BLaER1 treated with 17β-estradiol and CSF1 and Interleukin-3, amounts not matched to agents 10 nM and 100 nM (cell line): ENCODE data around the gene AMFR.

Experiments used
- H3K27ac ChIP-seq, 11 experiments: shearing (Covaris generic); formaldehyde crosslinking; 2 replicates each; pipeline ENCODE4 v1.8.1; 2022
- H3K27me3 ChIP-seq, 11 experiments: shearing (Covaris generic); formaldehyde crosslinking; 2 replicates each; pipeline ENCODE4 v1.8.1; 2022
- H3K36me3 ChIP-seq, 11 experiments: shearing (Covaris generic); formaldehyde crosslinking; 2 replicates each; pipeline ENCODE4 v1.8.1; 2022
- H3K4me1 ChIP-seq, 10 experiments: shearing (Covaris generic); formaldehyde crosslinking; 2 replicates each; pipeline ENCODE4 v1.8.1; 2022
- H3K4me2 ChIP-seq, 11 experiments: shearing (Covaris generic); formaldehyde crosslinking; 2 replicates each; pipeline ENCODE4 v1.8.1; 2022
- H3K4me3 ChIP-seq, 10 experiments: shearing (Covaris generic); formaldehyde crosslinking; 2 replicates each; pipeline ENCODE4 v1.8.1; 2022
- H3K9ac ChIP-seq, 11 experiments: shearing (Covaris generic); formaldehyde crosslinking; 2 replicates each; pipeline ENCODE4 v1.8.1; 2022
- H3K9me3 ChIP-seq, 11 experiments: shearing (Covaris generic); formaldehyde crosslinking; replicated peaks in 1 of 11; 2 replicates each; pipeline ENCODE4 v1.8.1; 2022
- H4K20me1 ChIP-seq, 11 experiments: shearing (Covaris generic); formaldehyde crosslinking; 2 replicates each; pipeline ENCODE4 v1.8.1; 2022
- Cebpa-rat ChIP-seq, 11 experiments: shearing (Covaris generic); IDR thresholded peaks; 2 replicates each; pipeline ENCODE4 v1.8.1; 2022

The AMFR gene

DNA sequence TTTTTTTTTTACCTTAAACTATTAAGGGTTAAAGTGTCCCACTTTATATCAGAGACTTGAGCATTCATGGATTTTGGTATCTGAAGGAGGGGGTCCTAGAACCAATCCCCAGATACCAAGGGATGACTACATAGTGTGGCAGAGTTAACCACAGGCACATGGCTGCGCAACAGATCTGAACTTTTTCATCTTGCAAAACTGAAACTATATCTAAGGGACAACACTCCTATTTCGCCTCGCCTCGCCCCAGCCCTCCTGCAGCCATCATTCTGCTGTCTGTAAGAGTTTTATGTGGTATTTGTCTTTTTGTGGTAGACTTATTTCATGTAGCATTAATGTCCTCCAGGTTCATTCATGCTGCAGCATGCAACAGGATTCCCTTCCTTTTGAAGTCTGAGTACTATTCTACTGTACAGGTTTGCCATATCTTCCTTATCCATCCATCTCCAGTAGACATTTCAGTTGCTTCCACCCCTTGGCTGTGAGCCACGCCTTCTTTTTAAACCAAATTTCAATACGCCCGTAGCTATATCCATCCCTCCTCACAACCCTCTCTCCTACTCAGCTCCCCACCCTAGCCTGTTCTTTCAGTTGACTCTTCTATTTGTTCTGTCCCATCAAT is 53.2 kb downstream of the AMFR start:
- Histone ChIP-seq H3K27me3 (no peaks in the 10 kb centered on the region), H3K27ac (no peak overlapping the region), H3K9ac (no peak overlapping the region), H3K4me1 (peaks cover 0 to 11% (median 7%) of the 10 kb centered on the region in 10 experiments; a peak in 8 of 20 replicates), H3K4me2 (no peak overlapping the region), H3K4me3 (no peak overlapping the region), H3K9me3 (no peaks in the 10 kb centered on the region), H4K20me1 (peaks cover 0 to 61% (median 15%) of the 10 kb centered on the region in 11 experiments; a peak in 10 of 22 replicates), H3K36me3 (peaks cover 54 to 91% (median 78%) of the 10 kb centered on the region in 11 experiments)
- no peak for TF ChIP-seq Cebpa-rat (IDR thresholded peaks at IDR 0.05)

DNA sequence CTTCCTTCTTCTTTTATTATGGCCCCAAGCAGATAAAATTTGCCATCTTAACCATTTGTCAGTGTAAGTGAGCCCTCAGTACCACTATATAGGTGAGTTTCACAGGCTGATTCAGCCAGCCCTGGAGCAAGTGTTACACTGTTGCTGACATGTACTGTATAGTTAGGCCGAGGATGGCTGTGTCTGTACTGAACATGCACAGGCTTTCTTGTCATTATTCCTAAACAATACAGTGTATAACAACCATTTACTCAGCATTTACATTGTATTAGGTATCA is 53.7 kb downstream of the AMFR start:
- H3K4me1 ChIP-seq, result peaks cover 0 to 11% (median 7%) of the 10 kb centered on the region in 10 experiments; a peak in 8 of 20 replicates
- no peaks in the 10 kb centered on the region for H3K9me3 ChIP-seq
- H3K27ac ChIP-seq, result no peak overlapping the region
- peaks cover 0 to 55% (median 15%) of the 10 kb centered on the region in 11 experiments; a peak in 10 of 22 replicates for H4K20me1 ChIP-seq
- no peak overlapping the region for H3K9ac ChIP-seq
- no peak overlapping the region for H3K4me3 ChIP-seq
- peaks cover 59 to 96% (median 84%) of the 10 kb centered on the region in 11 experiments for H3K36me3 ChIP-seq
- no peak for TF ChIP-seq Cebpa-rat (IDR thresholded peaks at IDR 0.05)
- H3K4me2 ChIP-seq, result no peak overlapping the region
- H3K27me3 ChIP-seq, result no peaks in the 10 kb centered on the region

DNA sequence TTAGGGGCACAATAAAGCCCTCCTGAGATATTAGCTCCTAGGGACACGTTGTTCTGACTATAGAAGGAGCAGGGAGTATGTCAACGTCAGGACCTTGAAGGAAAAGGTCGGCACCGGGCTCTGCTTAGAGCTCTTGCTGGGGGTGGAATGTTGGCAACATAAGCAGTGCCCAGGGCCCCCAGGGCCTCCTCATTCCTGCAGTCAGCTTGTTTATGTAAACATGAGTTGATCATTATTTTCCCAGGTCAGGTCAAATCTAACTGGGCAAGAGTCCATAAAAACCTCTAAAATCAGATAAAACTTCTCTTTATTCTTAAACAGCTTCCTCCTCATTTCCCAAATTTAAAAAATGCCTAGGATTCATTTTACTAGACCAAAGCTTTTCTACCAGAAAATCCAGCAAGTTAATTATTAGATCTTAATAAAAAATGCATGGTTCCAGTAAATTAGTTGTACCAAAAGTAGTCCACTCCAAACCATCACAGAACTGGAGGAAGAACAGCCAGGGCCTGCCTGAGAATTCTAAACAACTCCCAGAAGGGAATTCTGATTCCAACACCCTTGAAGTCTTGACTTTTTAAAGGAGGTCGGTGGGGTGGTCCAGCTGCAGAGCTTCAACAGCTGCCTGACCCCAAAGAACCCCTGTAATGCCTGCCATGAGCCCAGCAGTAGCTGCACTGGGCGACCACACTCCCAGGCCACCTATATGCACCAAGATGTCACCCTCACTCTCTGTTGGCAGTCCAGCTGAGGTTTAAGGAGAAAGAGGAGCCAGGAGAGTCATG is 54.3 kb downstream of the AMFR start:
- Histone ChIP-seq H3K27ac (no peak overlapping the region), H3K4me3 (no peak overlapping the region), H3K36me3 (peaks cover 62 to 100% (median 87%) of the 10 kb centered on the region in 11 experiments), H3K9me3 (no peaks in the 10 kb centered on the region), H3K4me2 (no peak overlapping the region), H3K4me1 (peaks cover 0 to 11% (median 7%) of the 10 kb centered on the region in 10 experiments; a peak in 8 of 20 replicates), H3K27me3 (no peaks in the 10 kb centered on the region), H3K9ac (no peak overlapping the region), H4K20me1 (peaks cover 0 to 50% (median 15%) of the 10 kb centered on the region in 11 experiments; a peak in 10 of 22 replicates)
- TF ChIP-seq Cebpa-rat (IDR thresholded peaks at IDR 0.05), result no peak

DNA sequence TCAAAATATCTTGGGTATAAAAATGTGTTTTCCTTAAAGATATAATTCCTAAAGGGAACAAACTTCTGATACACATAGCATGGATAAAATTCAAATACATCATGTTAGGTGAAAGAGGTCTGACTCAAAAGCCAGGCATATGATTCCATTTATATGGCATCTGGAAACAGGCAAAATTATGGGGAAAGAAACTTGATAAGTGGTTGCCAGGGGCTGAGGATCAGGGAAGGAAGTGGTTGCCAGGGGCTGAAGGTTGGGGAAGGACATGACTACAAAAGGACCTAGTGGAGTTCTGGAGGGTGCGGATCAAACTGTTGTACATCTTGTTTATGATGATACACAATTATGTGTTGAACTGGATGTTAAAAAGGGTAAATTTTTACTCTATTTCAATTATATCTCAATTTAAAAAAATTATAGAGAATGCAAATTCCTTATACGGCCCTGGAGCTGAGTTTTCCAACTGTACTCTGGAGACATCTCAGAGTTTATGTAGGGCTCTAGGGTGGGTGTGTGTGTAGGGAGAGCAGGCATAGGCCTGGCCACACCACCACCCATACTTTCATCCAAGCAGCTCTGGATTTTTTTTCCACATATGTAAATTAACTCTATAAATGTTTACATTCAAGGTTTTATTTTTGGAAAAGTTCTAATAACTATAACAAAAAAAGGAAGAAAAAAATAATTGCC is 55.0 kb downstream of the AMFR start:
- H4K20me1 ChIP-seq, result peaks cover 0 to 43% (median 13%) of the 10 kb centered on the region in 11 experiments; a peak in 8 of 22 replicates
- H3K27ac ChIP-seq, result no peak overlapping the region
- H3K4me3 ChIP-seq, result no peak overlapping the region
- no peak for TF ChIP-seq Cebpa-rat (IDR thresholded peaks at IDR 0.05)
- peaks cover 0 to 11% (median 5%) of the 10 kb centered on the region in 10 experiments; a peak in 8 of 20 replicates for H3K4me1 ChIP-seq
- peaks cover 68 to 98% (median 88%) of the 10 kb centered on the region in 11 experiments for H3K36me3 ChIP-seq
- H3K27me3 ChIP-seq, result no peaks in the 10 kb centered on the region
- H3K9ac ChIP-seq, result no peak overlapping the region
- no peaks in the 10 kb centered on the region for H3K9me3 ChIP-seq
- H3K4me2 ChIP-seq, result no peak overlapping the region

DNA sequence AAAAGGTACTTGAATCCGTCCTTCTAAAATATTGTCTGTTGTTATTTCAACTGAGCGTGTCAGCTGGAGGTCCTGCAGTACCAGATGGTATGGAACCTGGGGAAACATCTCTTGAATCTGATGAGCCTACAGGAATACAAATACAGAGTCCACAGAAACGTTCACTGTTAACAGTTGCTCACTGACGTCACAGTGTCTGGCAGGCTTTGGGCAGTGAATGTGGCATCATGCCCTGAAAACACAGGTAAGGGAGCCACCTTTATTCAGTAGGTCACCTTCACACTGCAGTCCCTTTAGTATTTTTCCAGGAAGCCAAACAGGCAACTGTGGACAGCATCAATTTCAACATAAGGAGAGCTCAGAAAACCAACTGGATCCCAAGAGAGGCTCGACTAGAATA is 56.1 kb downstream of the AMFR start:
- no peak overlapping the region for H3K9ac ChIP-seq
- TF ChIP-seq Cebpa-rat (IDR thresholded peaks at IDR 0.05), result no peak
- H3K9me3 ChIP-seq, result no peaks in the 10 kb centered on the region
- H3K27me3 ChIP-seq, result no peaks in the 10 kb centered on the region
- no peak overlapping the region for H3K4me2 ChIP-seq
- H3K27ac ChIP-seq, result no peak overlapping the region
- H3K36me3 ChIP-seq, result peaks cover 71 to 100% (median 93%) of the 10 kb centered on the region in 11 experiments
- H4K20me1 ChIP-seq, result peaks cover 0 to 37% (median 13%) of the 10 kb centered on the region in 11 experiments; a peak in 8 of 22 replicates
- peaks cover 0 to 11% (median 4%) of the 10 kb centered on the region in 10 experiments; a peak in 7 of 20 replicates for H3K4me1 ChIP-seq
- H3K4me3 ChIP-seq, result no peak overlapping the region

DNA sequence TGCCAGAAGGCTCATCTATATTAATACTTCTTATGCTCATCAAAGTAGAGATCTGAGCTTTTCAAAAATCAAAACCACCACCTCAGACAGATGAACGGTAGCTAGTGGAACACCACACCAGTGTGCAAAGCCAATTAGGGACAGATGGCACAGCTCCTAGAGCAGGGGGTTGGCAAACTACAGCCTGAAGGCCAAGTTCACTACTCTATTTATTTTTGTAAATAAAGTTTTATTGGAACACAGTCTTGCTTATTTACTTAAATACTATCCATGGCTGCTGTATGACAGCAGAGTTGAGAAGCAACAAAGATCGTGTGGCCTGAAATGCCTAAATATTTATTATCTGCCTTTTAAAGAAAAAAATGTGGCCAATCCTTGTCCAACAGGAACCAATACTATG is 56.8 kb downstream of the AMFR start:
- Histone ChIP-seq H3K4me1 (peaks cover 0 to 11% (median 2%) of the 10 kb centered on the region in 10 experiments; a peak in 7 of 20 replicates), H3K36me3 (peaks cover 76 to 100% (median 93%) of the 10 kb centered on the region in 11 experiments)

DNA sequence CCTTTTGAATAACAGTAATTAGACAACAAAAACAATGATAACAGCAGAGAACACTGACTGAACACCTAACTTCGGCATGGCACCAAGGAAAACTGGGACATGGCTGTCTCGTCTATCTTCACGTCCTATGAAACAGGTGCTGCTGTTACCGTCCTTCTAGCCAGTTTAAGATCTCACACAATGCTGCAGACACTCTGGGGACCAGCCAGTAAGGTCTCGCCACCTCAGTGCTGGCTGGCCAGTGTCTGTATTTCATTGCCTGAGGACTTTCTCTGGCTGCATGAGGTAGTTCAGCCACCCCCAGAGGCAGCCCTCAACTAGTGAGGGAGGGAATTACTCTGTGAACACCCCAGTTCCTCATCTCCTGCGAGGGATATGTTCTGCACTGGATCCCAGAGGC is 57.6 kb downstream of the AMFR start:
- Histone ChIP-seq H4K20me1 (peaks cover 0 to 32% (median 10%) of the 10 kb centered on the region in 11 experiments; a peak in 7 of 22 replicates), H3K27me3 (no peaks in the 10 kb centered on the region), H3K9me3 (no peaks in the 10 kb centered on the region), H3K4me3 (no peak overlapping the region), H3K9ac (no peak overlapping the region), H3K27ac (no peak overlapping the region), H3K4me2 (no peak overlapping the region), H3K36me3 (peaks cover 76 to 100% (median 93%) of the 10 kb centered on the region in 11 experiments), H3K4me1 (peaks cover 0 to 5% (median 0%) of the 10 kb centered on the region in 10 experiments; a peak in 1 of 20 replicates)
- TF ChIP-seq Cebpa-rat (IDR thresholded peaks at IDR 0.05), result no peak

More for the DNA sequence above, 56.8 kb downstream of the AMFR start:
- Histone ChIP-seq H4K20me1 (peaks cover 0 to 33% (median 13%) of the 10 kb centered on the region in 11 experiments; a peak in 8 of 22 replicates), H3K9ac (no peak overlapping the region), H3K4me3 (no peak overlapping the region), H3K27ac (no peak overlapping the region), H3K27me3 (no peaks in the 10 kb centered on the region), H3K9me3 (no peaks in the 10 kb centered on the region), H3K4me2 (no peak overlapping the region)
- TF ChIP-seq Cebpa-rat (IDR thresholded peaks at IDR 0.05), result no peak

DNA sequence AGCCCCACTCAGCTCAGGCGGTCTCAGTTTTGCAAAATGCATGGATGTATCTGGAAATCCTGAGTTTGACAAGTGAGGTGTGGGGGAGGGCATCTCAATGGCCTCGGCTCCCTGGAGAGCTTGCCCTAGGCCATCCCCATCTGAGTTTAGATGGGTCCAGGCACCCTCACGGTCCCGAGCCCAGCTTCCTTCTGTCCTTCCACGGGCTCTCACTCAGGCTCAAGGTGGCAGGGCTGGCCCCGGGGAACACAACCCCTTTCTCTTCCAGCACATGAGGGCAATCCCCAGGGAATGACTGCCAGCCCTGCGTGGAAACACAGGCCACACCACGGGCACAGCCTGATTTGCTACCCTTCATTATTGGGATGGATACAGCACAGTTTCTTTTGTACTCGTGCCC is 58.4 kb downstream of the AMFR start:
- peaks cover 0 to 34% (median 2%) of the 10 kb centered on the region in 11 experiments; a peak in 8 of 22 replicates for H4K20me1 ChIP-seq
- TF ChIP-seq Cebpa-rat (IDR thresholded peaks at IDR 0.05), result no peak
- H3K4me2 ChIP-seq, result no peak overlapping the region
- H3K4me1 ChIP-seq, result 0 out of 20 replicates have a peak, but pooled peaks cover 0 to 5% (median 0%) of the 10 kb centered on the region in 10 experiments
- no peak overlapping the region for H3K9ac ChIP-seq
- H3K27me3 ChIP-seq, result no peaks in the 10 kb centered on the region
- peaks cover 76 to 100% (median 93%) of the 10 kb centered on the region in 11 experiments for H3K36me3 ChIP-seq
- no peak overlapping the region for H3K4me3 ChIP-seq
- no peaks in the 10 kb centered on the region for H3K9me3 ChIP-seq
- no peak overlapping the region for H3K27ac ChIP-seq

DNA sequence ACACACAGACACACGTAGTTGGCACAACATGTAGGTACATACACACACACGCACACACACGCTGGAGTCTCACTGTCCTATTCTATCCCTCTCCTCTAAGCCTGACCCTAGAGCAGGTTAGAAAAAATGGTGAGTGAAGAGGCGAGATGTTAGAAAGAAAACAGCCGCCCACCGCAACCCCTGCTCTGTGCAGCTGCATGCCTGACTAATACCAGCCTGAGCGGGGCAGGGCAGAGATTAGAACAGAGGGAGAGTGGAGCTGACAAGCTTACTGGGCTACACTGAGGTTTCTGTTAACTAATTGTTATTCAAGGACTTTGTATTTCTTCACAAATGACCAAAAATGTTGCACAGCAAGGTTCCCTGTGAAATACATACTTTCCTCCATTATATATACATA is 59.8 kb downstream of the AMFR start:
- Histone ChIP-seq H3K9ac (no peak overlapping the region), H3K36me3 (peaks cover 87 to 100% (median 92%) of the 10 kb centered on the region in 11 experiments), H3K4me2 (no peak overlapping the region), H3K4me3 (no peak overlapping the region), H4K20me1 (peaks cover 0 to 28% (median 0%) of the 10 kb centered on the region in 11 experiments; a peak in 6 of 22 replicates), H3K4me1 (peaks cover 2 to 6% (median 3%) of the 10 kb centered on the region in 10 experiments; a peak in 16 of 20 replicates), H3K9me3 (no peaks in the 10 kb centered on the region), H3K27ac (no peak overlapping the region), H3K27me3 (no peaks in the 10 kb centered on the region)
- TF ChIP-seq Cebpa-rat (IDR thresholded peaks at IDR 0.05), result no peak
